A549 (cell line): ENCODE results near the gene IVL. TPM values are rescaled to one million over a fixed set of nuclear protein-coding genes. Genes with fewer than 3 reads are reported as not detected.

Source experiments
- ATAC-seq, 2 experiments: fragments of 200-7000 bp in 1 of 2; fragments of >200 bp in 1 of 2; cut with Nextera tagmentation in 1 of 2; cut with Tn5 transposase in 1 of 2; 3 replicates each; pipeline versions ENCODE4 v1.8.0 to v1.9.1; 2018 to 2020; ENCODE audit warnings: mild to moderate bottlenecking in 1 of 2, moderate library complexity in 1 of 2
- CTCF ChIA-PET: fragments of 300-600 bp; sonication (Branson Sonifier 250); formaldehyde crosslinking; extraction: SDS; loops from one replicate; lab custom pipeline; 2021; ENCODE audit warnings: antibody characterized with exemption, inconsistent platforms; lab: Yijun Ruan, JAX
- POLR2A ChIA-PET: fragments of 350-600 bp; formaldehyde crosslinking; extraction: SDS; loops from one replicate; lab custom pipeline; 2021; ENCODE audit warnings: antibody characterized with exemption, inconsistent platforms; lab: Yijun Ruan, JAX
- DNase-seq, 2 experiments: peaks; one replicate each; pipeline versions ENCODE4 v3.0.0 to v3.0.0-alpha.2; 2011 to 2016; ENCODE audit warnings: low read depth in 1 of 2, low spot score in 1 of 2
- FAIRE-seq: peaks from 2 replicates; lab custom pipeline; 2011; peaks lifted over from hg19 to GRCh38; lab: Jason Lieb, UNC
- H3K27ac ChIP-seq, 2 experiments: fragments of >200 bp; sonication (Bioruptor Twin); formaldehyde crosslinking; 3 replicates each; pipeline ENCODE4 v1.5.1; 2016 to 2017
- H3K4me1 ChIP-seq: fragments of >200 bp; sonication (Bioruptor Twin); formaldehyde crosslinking; 3 replicates; pipeline ENCODE4 v1.6.1; 2016
- H3K4me2 ChIP-seq: fragments of >200 bp; sonication (Bioruptor Twin); formaldehyde crosslinking; 3 replicates; pipeline ENCODE4 v1.6.1; 2016
- H3K4me3 ChIP-seq: fragments of >200 bp; sonication (Bioruptor Twin); formaldehyde crosslinking; 3 replicates; pipeline ENCODE4 v1.5.1; 2016
- H3K9me3 ChIP-seq: fragments of >200 bp; sonication (Bioruptor Twin); formaldehyde crosslinking; 3 replicates; pipeline ENCODE4 v1.6.1; 2016
- BHLHE40 ChIP-seq: IDR thresholded peaks from 2 replicates; pipeline ENCODE4 v1.6.1; 2012; ENCODE audit warnings: low read depth, low read length, inconsistent platforms
- CBX8 ChIP-seq: fragments of 200-600 bp; sonication (generic); IDR thresholded peaks from 2 replicates; pipeline ENCODE4 v1.6.1; 2016
- CEBPB ChIP-seq, 2 experiments: fragments of >200 bp in 1 of 2; sonication (Bioruptor Twin) in 1 of 2; formaldehyde crosslinking in 1 of 2; IDR thresholded peaks; 2 replicates each; pipeline ENCODE4 v1.6.1; 2012 to 2016
- HDAC2 ChIP-seq: fragments of 200-600 bp; sonication (generic); IDR thresholded peaks from 2 replicates; pipeline ENCODE4 v1.6.1; 2016
- HEYL ChIP-seq: fragments of 250-450 bp; sonication (Bioruptor Pico); IDR thresholded peaks from 2 replicates; pipeline ENCODE4 v1.8.0; 2021; ENCODE audit warnings: mild to moderate bottlenecking, moderate library complexity
- HOXB5 ChIP-seq: fragments of 250-450 bp; sonication (Bioruptor Pico); IDR thresholded peaks from 2 replicates; pipeline ENCODE4 v1.5.0; 2020; ENCODE audit warnings: mild to moderate bottlenecking, moderate library complexity
- MAFK ChIP-seq: fragments of 450-650 bp; IDR thresholded peaks from 2 replicates; pipeline ENCODE4 v1.6.1; 2014; ENCODE audit not compliant: partially characterized antibody
- MYC ChIP-seq: IDR thresholded peaks from 2 replicates; pipeline ENCODE4 v1.6.1; 2012; ENCODE audit warnings: mild to moderate bottlenecking, inconsistent platforms, low read length, improper control_type of control experiment, borderline replicate concordance
- POLR2AphosphoS2 ChIP-seq: conservative IDR thresholded peaks from 2 replicates; pipeline ENCODE4 v1.6.1; 2012; ENCODE audit warnings: low read length, improper control_type of control experiment, inconsistent platforms
- RAD21 ChIP-seq, 2 experiments: fragments of >200 bp in 1 of 2; sonication (Bioruptor Twin) in 1 of 2; formaldehyde crosslinking in 1 of 2; IDR thresholded peaks in 1 of 2; conservative IDR thresholded peaks in 1 of 2; 2 replicates in 1 of 2; 3 replicates in 1 of 2; pipeline ENCODE4 v1.6.1; 2012 to 2018; ENCODE audit warnings: inconsistent platforms in 1 of 2
- RARB ChIP-seq: fragments of 250-450 bp; sonication (Bioruptor Pico); IDR thresholded peaks from 2 replicates; pipeline ENCODE4 v1.8.0; 2021; ENCODE audit warnings: mild to moderate bottlenecking, moderate library complexity
- RCOR1 ChIP-seq: fragments of 150-350 bp; IDR thresholded peaks from 2 replicates; pipeline ENCODE4 v1.6.1; 2014; ENCODE audit warnings: antibody characterized with exemption, low read length, low read depth
- SREBF2 ChIP-seq: fragments of 450-650 bp; IDR thresholded peaks from 2 replicates; pipeline ENCODE4 v1.6.1; 2014; ENCODE audit warnings: mild to moderate bottlenecking, moderate library complexity
- TP53 ChIP-seq: fragments of 250-450 bp; sonication (Bioruptor Pico); IDR thresholded peaks from 2 replicates; pipeline ENCODE4 v1.5.0; 2021; ENCODE audit warnings: mild to moderate bottlenecking, moderate library complexity
- ZFP36 ChIP-seq: fragments of 450-650 bp; IDR thresholded peaks from 2 replicates; pipeline ENCODE4 v1.6.1; 2014; ENCODE audit warnings: borderline replicate concordance; ENCODE audit not compliant: partially characterized antibody
- WGBS: methylation state at CpG from one replicate; pipeline ENCODE4 v1.1.6; 2017; ENCODE audit errors: missing lambda C conversion rate; 5-methylcytosine and 5-hydroxymethylcytosine counted together
- polyA plus RNA-seq, 4 experiments: library from polyadenylated mRNA; depleted of rRNA in 3 of 4; stranded (reverse); fragments of >200 nt; fragmentation: RNase III in 1 of 4; extraction: RNeasy Plus Mini Kit Qiagen cat#74134 plus additional on column Dnase treatment in 1 of 4; gene quantifications; 2 replicates in 3 of 4; 3 replicates in 1 of 4; pipeline ENCODE4 v1.2.3, GENCODE V29; 2011 to 2017
- TF ChIP-seq, protein P1 (sequence below): fragments of 250-450 bp; sonication (Bioruptor Pico); IDR thresholded peaks from 2 replicates; pipeline ENCODE4 v1.5.0; 2020; ENCODE audit warnings: low read depth, mild to moderate bottlenecking, moderate library complexity
- TF ChIP-seq, protein P2 (sequence below): IDR thresholded peaks from 2 replicates; pipeline ENCODE4 v1.6.1; 2012
- TF ChIP-seq, protein P3 (sequence below): fragments of 150-350 bp; IDR thresholded peaks from 2 replicates; pipeline ENCODE4 v1.6.1; 2014; ENCODE audit warnings: low read depth, mild to moderate bottlenecking, low read length
- TF ChIP-seq, protein P4 (sequence below): fragments of >200 bp; sonication (Bioruptor Twin); formaldehyde crosslinking; IDR thresholded peaks from 2 replicates; pipeline ENCODE4 v1.6.1; 2016
- TF ChIP-seq, protein P5 (sequence below): fragments of 200-600 bp; sonication (generic); IDR thresholded peaks from 2 replicates; pipeline ENCODE4 v1.6.1; 2016; ENCODE audit warnings: antibody characterized with exemption, mild to moderate bottlenecking, moderate library complexity
- TF ChIP-seq, protein P6 (sequence below): fragments of 250-450 bp; sonication (Bioruptor Pico); IDR thresholded peaks from 2 replicates; pipeline ENCODE4 v1.5.0; 2021; ENCODE audit warnings: mild to moderate bottlenecking, moderate library complexity, borderline replicate concordance
- TF ChIP-seq, protein P7 (sequence below): IDR thresholded peaks from 2 replicates; pipeline ENCODE4 v1.6.1; 2012
- TF ChIP-seq, protein P8 (sequence below): fragments of 450-650 bp; IDR thresholded peaks from 2 replicates; pipeline ENCODE4 v1.6.1; 2014; ENCODE audit warnings: antibody characterized with exemption

IVL gene
- polyA plus RNA-seq, 2 of the 4 experiments (the other 2 are of a cell fraction) = not detected

DNA sequence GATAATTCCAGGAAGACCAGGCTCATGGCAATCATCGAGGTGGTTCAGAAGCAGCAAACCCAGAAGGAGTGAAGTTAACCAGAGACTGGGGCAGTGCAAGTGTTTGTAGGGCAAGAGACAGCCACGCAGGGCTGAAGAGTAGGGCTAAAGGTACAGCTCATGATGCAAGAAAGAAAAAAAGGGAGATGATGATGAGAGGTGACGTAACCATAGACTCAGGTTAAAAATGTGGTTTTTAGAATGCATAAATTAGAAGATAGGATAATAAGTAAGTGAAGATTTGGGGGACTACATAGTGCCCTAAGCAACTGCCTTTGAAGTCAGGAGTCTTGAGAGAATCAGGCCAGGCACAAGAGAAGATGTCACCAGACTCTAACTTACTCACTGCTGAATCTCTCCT lies 48.2 kb upstream of the IVL start (continued):
- TF ChIP-seq, protein P1, sequence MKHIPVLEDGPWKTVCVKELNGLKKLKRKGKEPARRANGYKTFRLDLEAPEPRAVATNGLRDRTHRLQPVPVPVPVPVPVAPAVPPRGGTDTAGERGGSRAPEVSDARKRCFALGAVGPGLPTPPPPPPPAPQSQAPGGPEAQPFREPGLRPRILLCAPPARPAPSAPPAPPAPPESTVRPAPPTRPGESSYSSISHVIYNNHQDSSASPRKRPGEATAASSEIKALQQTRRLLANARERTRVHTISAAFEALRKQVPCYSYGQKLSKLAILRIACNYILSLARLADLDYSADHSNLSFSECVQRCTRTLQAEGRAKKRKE (CRISPR knock-in tag) = no peak
- no peak for TF ChIP-seq MYC
- no peak for TF ChIP-seq HOXB5 (CRISPR knock-in tag)
- TF ChIP-seq, all 56 proteins: peak for 0

DNA sequence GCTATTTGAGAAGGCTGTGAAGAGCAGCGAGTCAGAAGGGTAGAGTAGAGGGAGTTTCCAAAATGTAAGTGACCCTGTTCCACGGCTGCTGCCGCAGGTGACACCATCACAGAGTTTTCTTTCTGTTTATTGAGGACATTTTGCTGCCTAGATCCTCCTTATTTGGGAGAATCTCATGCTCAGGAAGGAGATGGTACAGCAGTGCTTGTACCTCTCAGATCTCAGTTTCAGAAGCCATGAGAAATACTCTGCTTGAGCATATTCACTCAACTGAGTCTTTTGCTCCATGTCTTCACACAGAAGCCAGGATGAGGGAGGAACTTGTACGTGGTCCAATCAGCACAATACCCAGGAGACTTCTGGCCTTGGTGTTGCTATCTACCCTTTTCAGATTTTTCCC lies 47.0 kb upstream of the IVL start:
- no peak overlapping the region for H3K27ac ChIP-seq
- H3K4me3 ChIP-seq = no peak overlapping the region
- ChIA-PET POLR2A (no interaction called here), CTCF (interaction anchor here (0.9 to 1.1 kb wide), 2 partner anchors 8 to 11 kb away, joined by 4 to 5 read pairs; no protein-coding TSS in a partner anchor)
- no peak overlapping the region for H3K4me2 ChIP-seq
- no peak for TF ChIP-seq CEBPB (IDR thresholded peaks at IDR 0.05)
- TF ChIP-seq, protein P2, sequence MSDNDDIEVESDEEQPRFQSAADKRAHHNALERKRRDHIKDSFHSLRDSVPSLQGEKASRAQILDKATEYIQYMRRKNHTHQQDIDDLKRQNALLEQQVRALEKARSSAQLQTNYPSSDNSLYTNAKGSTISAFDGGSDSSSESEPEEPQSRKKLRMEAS = no peak
- no peak for TF ChIP-seq HDAC2
- no peak for TF ChIP-seq RARB (CRISPR knock-in tag)
- no peak for TF ChIP-seq RAD21 (conservative IDR thresholded peaks at IDR 0.05 in 1 of 2, IDR thresholded peaks at IDR 0.05 in 1 of 2)
- TF ChIP-seq SREBF2 = no peak
- no peak for TF ChIP-seq RCOR1
- no peak for TF ChIP-seq TP53
- TF ChIP-seq, protein P3, sequence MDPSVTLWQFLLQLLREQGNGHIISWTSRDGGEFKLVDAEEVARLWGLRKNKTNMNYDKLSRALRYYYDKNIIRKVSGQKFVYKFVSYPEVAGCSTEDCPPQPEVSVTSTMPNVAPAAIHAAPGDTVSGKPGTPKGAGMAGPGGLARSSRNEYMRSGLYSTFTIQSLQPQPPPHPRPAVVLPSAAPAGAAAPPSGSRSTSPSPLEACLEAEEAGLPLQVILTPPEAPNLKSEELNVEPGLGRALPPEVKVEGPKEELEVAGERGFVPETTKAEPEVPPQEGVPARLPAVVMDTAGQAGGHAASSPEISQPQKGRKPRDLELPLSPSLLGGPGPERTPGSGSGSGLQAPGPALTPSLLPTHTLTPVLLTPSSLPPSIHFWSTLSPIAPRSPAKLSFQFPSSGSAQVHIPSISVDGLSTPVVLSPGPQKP = no peak
- no peak for TF ChIP-seq BHLHE40
- WGBS = 0% methylated on average over 4 of the region's 4 CpGs
- no peaks in the 10 kb centered on the region for H3K9me3 ChIP-seq
- DNase-seq (no peak), FAIRE-seq (no peak), ATAC-seq (no peak)
- no peaks in the 10 kb centered on the region for H3K4me1 ChIP-seq

DNA sequence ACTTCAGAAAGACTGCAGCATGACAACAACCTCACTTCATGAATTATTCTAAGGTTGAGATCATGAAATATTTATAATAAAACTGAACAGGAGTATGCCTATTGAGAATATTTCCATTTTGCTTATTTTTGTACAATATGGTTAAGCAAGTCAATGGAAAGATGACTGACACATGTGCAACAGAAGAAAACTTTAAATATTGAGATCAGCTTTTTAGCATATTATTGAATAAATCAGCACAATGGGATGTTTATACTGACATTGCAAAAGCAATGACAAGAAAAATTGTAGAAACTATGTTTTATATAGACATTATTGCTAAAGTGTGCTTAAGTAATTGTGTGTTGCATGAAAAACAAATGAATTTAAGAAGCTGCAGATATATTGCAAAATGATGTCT lies 43.9 kb upstream of the IVL start:
- H3K27ac ChIP-seq = no peak overlapping the region
- CTCF ChIA-PET = interaction anchor here (0.6 to 1.5 kb wide), 3 partner anchors 10 to 328 kb away, joined by 3 to 5 read pairs (median 3); no protein-coding TSS in a partner anchor
- FAIRE-seq = no peak
- TF ChIP-seq, protein P1 (CRISPR knock-in tag) = no peak
- TF ChIP-seq CBX8 (no peak), RARB (CRISPR knock-in tag) (no peak), ZFP36 (no peak), HEYL (no peak), RCOR1 (no peak), MAFK (no peak), HDAC2 (no peak), MYC (no peak), POLR2AphosphoS2 (no peak)
- TF ChIP-seq, protein P4, sequence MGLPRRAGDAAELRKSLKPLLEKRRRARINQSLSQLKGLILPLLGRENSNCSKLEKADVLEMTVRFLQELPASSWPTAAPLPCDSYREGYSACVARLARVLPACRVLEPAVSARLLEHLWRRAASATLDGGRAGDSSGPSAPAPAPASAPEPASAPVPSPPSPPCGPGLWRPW = no peak
- TF ChIP-seq, protein P5, sequence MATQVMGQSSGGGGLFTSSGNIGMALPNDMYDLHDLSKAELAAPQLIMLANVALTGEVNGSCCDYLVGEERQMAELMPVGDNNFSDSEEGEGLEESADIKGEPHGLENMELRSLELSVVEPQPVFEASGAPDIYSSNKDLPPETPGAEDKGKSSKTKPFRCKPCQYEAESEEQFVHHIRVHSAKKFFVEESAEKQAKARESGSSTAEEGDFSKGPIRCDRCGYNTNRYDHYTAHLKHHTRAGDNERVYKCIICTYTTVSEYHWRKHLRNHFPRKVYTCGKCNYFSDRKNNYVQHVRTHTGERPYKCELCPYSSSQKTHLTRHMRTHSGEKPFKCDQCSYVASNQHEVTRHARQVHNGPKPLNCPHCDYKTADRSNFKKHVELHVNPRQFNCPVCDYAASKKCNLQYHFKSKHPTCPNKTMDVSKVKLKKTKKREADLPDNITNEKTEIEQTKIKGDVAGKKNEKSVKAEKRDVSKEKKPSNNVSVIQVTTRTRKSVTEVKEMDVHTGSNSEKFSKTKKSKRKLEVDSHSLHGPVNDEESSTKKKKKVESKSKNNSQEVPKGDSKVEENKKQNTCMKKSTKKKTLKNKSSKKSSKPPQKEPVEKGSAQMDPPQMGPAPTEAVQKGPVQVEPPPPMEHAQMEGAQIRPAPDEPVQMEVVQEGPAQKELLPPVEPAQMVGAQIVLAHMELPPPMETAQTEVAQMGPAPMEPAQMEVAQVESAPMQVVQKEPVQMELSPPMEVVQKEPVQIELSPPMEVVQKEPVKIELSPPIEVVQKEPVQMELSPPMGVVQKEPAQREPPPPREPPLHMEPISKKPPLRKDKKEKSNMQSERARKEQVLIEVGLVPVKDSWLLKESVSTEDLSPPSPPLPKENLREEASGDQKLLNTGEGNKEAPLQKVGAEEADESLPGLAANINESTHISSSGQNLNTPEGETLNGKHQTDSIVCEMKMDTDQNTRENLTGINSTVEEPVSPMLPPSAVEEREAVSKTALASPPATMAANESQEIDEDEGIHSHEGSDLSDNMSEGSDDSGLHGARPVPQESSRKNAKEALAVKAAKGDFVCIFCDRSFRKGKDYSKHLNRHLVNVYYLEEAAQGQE = no peak
- TF ChIP-seq, protein P6, sequence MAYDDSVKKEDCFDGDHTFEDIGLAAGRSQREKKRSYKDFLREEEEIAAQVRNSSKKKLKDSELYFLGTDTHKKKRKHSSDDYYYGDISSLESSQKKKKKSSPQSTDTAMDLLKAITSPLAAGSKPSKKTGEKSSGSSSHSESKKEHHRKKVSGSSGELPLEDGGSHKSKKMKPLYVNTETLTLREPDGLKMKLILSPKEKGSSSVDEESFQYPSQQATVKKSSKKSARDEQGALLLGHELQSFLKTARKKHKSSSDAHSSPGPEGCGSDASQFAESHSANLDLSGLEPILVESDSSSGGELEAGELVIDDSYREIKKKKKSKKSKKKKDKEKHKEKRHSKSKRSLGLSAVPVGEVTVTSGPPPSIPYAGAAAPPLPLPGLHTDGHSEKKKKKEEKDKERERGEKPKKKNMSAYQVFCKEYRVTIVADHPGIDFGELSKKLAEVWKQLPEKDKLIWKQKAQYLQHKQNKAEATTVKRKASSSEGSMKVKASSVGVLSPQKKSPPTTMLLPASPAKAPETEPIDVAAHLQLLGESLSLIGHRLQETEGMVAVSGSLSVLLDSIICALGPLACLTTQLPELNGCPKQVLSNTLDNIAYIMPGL (CRISPR knock-in tag) = no peak
- TF ChIP-seq, protein P2 = no peak
- TF ChIP-seq, protein P7, sequence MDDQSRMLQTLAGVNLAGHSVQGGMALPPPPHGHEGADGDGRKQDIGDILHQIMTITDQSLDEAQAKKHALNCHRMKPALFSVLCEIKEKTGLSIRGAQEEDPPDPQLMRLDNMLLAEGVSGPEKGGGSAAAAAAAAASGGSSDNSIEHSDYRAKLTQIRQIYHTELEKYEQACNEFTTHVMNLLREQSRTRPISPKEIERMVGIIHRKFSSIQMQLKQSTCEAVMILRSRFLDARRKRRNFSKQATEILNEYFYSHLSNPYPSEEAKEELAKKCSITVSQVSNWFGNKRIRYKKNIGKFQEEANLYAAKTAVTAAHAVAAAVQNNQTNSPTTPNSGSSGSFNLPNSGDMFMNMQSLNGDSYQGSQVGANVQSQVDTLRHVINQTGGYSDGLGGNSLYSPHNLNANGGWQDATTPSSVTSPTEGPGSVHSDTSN = no peak
- TF ChIP-seq, protein P8, sequence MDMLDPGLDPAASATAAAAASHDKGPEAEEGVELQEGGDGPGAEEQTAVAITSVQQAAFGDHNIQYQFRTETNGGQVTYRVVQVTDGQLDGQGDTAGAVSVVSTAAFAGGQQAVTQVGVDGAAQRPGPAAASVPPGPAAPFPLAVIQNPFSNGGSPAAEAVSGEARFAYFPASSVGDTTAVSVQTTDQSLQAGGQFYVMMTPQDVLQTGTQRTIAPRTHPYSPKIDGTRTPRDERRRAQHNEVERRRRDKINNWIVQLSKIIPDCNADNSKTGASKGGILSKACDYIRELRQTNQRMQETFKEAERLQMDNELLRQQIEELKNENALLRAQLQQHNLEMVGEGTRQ = no peak

More for the DNA sequence above, 43.9 kb upstream of the IVL start:
- Histone ChIP-seq H3K4me3 (no peak overlapping the region), H3K4me2 (no peak overlapping the region), H3K4me1 (no peaks in the 10 kb centered on the region), H3K9me3 (no peaks in the 10 kb centered on the region)
- ATAC-seq (no peak), DNase-seq (no peak)
- POLR2A ChIA-PET = no interaction called here
